H1 (cell line): Measurements from ENCODE around the gene MAPKAPK2. TPM values are rescaled to one million over a fixed set of nuclear protein-coding genes. Genes with fewer than 3 reads are reported as not detected.

ENCODE experiments used
- CTCF ChIA-PET: fragments of 300-600 bp; sonication (Branson Sonifier 250); formaldehyde crosslinking; loops from one replicate; lab custom pipeline; 2021; ENCODE audit not compliant: partially characterized antibody; lab: Charles Lee
- POLR2A ChIA-PET: fragments of 300-600 bp; sonication (Branson Sonifier 250); formaldehyde crosslinking; loops from one replicate; lab custom pipeline; 2021; ENCODE audit warnings: inconsistent platforms; ENCODE audit not compliant: partially characterized antibody; lab: Charles Lee
- DNase-seq, 2 experiments: peaks; one replicate each; pipeline versions ENCODE4 v3.0.0 to v3.0.0-alpha.2; 2010 to 2022; ENCODE audit warnings: low spot score in 2 of 2, low read depth in 1 of 2, mixed read lengths in 1 of 2
- FAIRE-seq: peaks from 2 replicates; lab custom pipeline; 2011; peaks lifted over from hg19 to GRCh38; lab: Jason Lieb, UNC
- H2AFZ ChIP-seq: 2 replicates; pipeline ENCODE4 v1.8.1; 2012; ENCODE audit warnings: low read length, inconsistent platforms
- H2AK5ac ChIP-seq: 2 replicates; pipeline ENCODE4 v1.6.1; 2013; ENCODE audit warnings: low read depth, low read length
- H2BK120ac ChIP-seq: replicated peaks from 2 replicates; pipeline ENCODE3; 2013; ENCODE audit warnings: low read depth, low read length, inconsistent platforms
- H2BK12ac ChIP-seq: 2 replicates; pipeline ENCODE4 v1.6.1; 2013; ENCODE audit warnings: low read depth, low read length
- H2BK15ac ChIP-seq: 2 replicates; pipeline ENCODE4 v1.6.1; 2013; ENCODE audit warnings: low read length
- H2BK20ac ChIP-seq: 2 replicates; pipeline ENCODE4 v1.6.1; 2013; ENCODE audit warnings: low read length
- H2BK5ac ChIP-seq: 2 replicates; pipeline ENCODE4 v1.6.1; 2013; ENCODE audit warnings: low read depth, low read length
- H3K14ac ChIP-seq: 2 replicates; pipeline ENCODE4 v1.6.1; 2013; ENCODE audit warnings: inconsistent platforms; ENCODE audit not compliant: insufficient read length
- H3K18ac ChIP-seq: 2 replicates; pipeline ENCODE4 v1.6.1; 2013; ENCODE audit warnings: low read length; ENCODE audit errors: extremely low read depth
- H3K23ac ChIP-seq: 2 replicates; pipeline ENCODE4 v1.6.1; 2013; ENCODE audit warnings: inconsistent platforms; ENCODE audit not compliant: insufficient read length
- H3K23me2 ChIP-seq: 2 replicates; pipeline ENCODE4 v1.6.1; 2013; ENCODE audit warnings: low read depth, low read length
- H3K27ac ChIP-seq: 2 replicates; pipeline ENCODE4 v1.6.1; 2011; ENCODE audit warnings: low read depth, low read length, inconsistent platforms
- H3K27me3 ChIP-seq, 4 experiments: replicated peaks in 1 of 4; 1 replicate in 1 of 4; 2 replicates in 3 of 4; pipeline versions ENCODE4 v1.6.1 to v1.8.1; 2011 to 2013; ENCODE audit warnings: low read length in 3 of 4, mild to moderate bottlenecking in 3 of 4, inconsistent platforms in 2 of 4, mixed read lengths in 2 of 4, moderate library complexity in 1 of 4; ENCODE audit not compliant: control insufficient read depth in 3 of 4, insufficient read depth in 3 of 4; ENCODE audit errors: extremely low read depth in 1 of 4
- H3K36me3 ChIP-seq, 4 experiments: 2 replicates each; pipeline versions ENCODE4 v1.6.1 to v1.8.1; 2011 to 2013; ENCODE audit warnings: mild to moderate bottlenecking in 4 of 4, low read length in 3 of 4, moderate library complexity in 2 of 4, control low read depth in 1 of 4, inconsistent platforms in 1 of 4; ENCODE audit not compliant: insufficient read depth in 4 of 4, control insufficient read depth in 2 of 4
- H3K4ac ChIP-seq: replicated peaks from 2 replicates; pipeline ENCODE3; 2013; ENCODE audit warnings: low read length, low read depth, mixed read lengths, inconsistent platforms; ENCODE audit not compliant: insufficient read length
- H3K4me1 ChIP-seq, 4 experiments: replicated peaks in 1 of 4; 1 replicate in 1 of 4; 2 replicates in 3 of 4; pipeline versions ENCODE4 v1.6.1 to v1.8.1; 2011 to 2013; ENCODE audit warnings: low read length in 3 of 4, inconsistent platforms in 2 of 4, mixed read lengths in 1 of 4; ENCODE audit not compliant: insufficient read depth in 4 of 4, control insufficient read depth in 3 of 4
- H3K4me2 ChIP-seq, 2 experiments: 2 replicates each; pipeline versions ENCODE4 v1.6.1 to v1.8.1; 2011 to 2013; ENCODE audit warnings: low read depth in 2 of 2, low read length in 2 of 2, control low read depth in 1 of 2, inconsistent platforms in 1 of 2, mild to moderate bottlenecking in 1 of 2; ENCODE audit not compliant: insufficient read depth in 1 of 2
- H3K4me3 ChIP-seq, 4 experiments: fragments of 200-600, 300-600 bp in 1 of 4; sonication (generic), shearing (Covaris generic), sonication (Bioruptor Twin) in 1 of 4; 2 replicates each; pipeline versions ENCODE4 v1.5.1 to v1.8.1; 2011 to 2016; ENCODE audit warnings: low read length in 4 of 4, low read depth in 3 of 4, control low read depth in 2 of 4, inconsistent platforms in 2 of 4, mild to moderate bottlenecking in 2 of 4, mixed read lengths in 1 of 4, moderate library complexity in 1 of 4; ENCODE audit not compliant: insufficient read depth in 2 of 4; ENCODE audit errors: extremely low read depth in 1 of 4
- H3K56ac ChIP-seq: replicated peaks from 2 replicates; pipeline ENCODE3; 2013; ENCODE audit warnings: low read depth, mild to moderate bottlenecking, mixed read lengths, low read length, inconsistent platforms; ENCODE audit not compliant: insufficient read length
- H3K79me1 ChIP-seq: 2 replicates; pipeline ENCODE4 v1.6.1; 2013; ENCODE audit warnings: low read depth, low read length, control low read depth
- H3K79me2 ChIP-seq, 2 experiments: 2 replicates each; pipeline versions ENCODE4 v1.6.1 to v1.8.1; 2012 to 2013; ENCODE audit warnings: low read length in 2 of 2, mild to moderate bottlenecking in 2 of 2, inconsistent platforms in 1 of 2; ENCODE audit not compliant: insufficient read depth in 2 of 2, control insufficient read depth in 1 of 2
- H3K9ac ChIP-seq, 4 experiments: replicated peaks in 1 of 4; 1 replicate in 1 of 4; 2 replicates in 3 of 4; pipeline versions ENCODE4 v1.6.1 to v1.8.1; 2011 to 2013; ENCODE audit warnings: low read depth in 3 of 4, low read length in 3 of 4, control low read depth in 2 of 4, mild to moderate bottlenecking in 2 of 4, moderate library complexity in 2 of 4, inconsistent platforms in 1 of 4; ENCODE audit errors: extremely low read depth in 1 of 4
- H3K9me3 ChIP-seq, 2 experiments: 2 replicates each; pipeline versions ENCODE4 v1.6.1 to v1.8.1; 2012 to 2013; ENCODE audit warnings: mild to moderate bottlenecking in 2 of 2, moderate library complexity in 2 of 2, control low read depth in 1 of 2, inconsistent platforms in 1 of 2, low read depth in 1 of 2, low read length in 1 of 2, mixed read lengths in 1 of 2; ENCODE audit not compliant: insufficient read depth in 2 of 2
- H4K20me1 ChIP-seq, 2 experiments: replicated peaks in 1 of 2; 2 replicates each; pipeline versions ENCODE3 to v1.8.1; 2011 to 2013; ENCODE audit warnings: inconsistent platforms in 2 of 2, low read length in 2 of 2, mild to moderate bottlenecking in 1 of 2; ENCODE audit not compliant: insufficient read depth in 2 of 2, control insufficient read depth in 1 of 2
- H4K5ac ChIP-seq: 2 replicates; pipeline ENCODE4 v1.6.1; 2013; ENCODE audit warnings: low read length, low read depth, mixed read lengths, inconsistent platforms; ENCODE audit not compliant: insufficient read length
- H4K8ac ChIP-seq: 2 replicates; pipeline ENCODE4 v1.8.0; 2013; ENCODE audit warnings: mild to moderate bottlenecking, moderate library complexity, low read length, inconsistent platforms; ENCODE audit not compliant: insufficient read depth; ENCODE audit errors: extremely low read depth
- H4K91ac ChIP-seq: replicated peaks from 2 replicates; pipeline ENCODE3; 2013; ENCODE audit warnings: low read length, mixed read lengths, inconsistent platforms; ENCODE audit not compliant: insufficient read length
- BCL11A ChIP-seq, 2 experiments: IDR thresholded peaks; one replicate each; pipeline ENCODE4 v1.6.1; 2011; ENCODE audit warnings: low read depth in 2 of 2, low read length in 2 of 2, mild to moderate bottlenecking in 2 of 2
- CEBPB ChIP-seq: IDR thresholded peaks from 2 replicates; pipeline ENCODE4 v1.6.1; 2012; ENCODE audit warnings: low read depth, low read length
- CHD2 ChIP-seq: IDR thresholded peaks from 2 replicates; pipeline ENCODE4 v1.6.1; 2012; ENCODE audit warnings: low read length, improper control_type of control experiment
- CREB1 ChIP-seq: IDR thresholded peaks from 2 replicates; pipeline ENCODE4 v1.6.1; 2012; ENCODE audit warnings: inconsistent platforms
- EP300 ChIP-seq, 2 experiments: IDR thresholded peaks; 1 replicate in 1 of 2; 2 replicates in 1 of 2; pipeline ENCODE4 v1.6.1; 2011 to 2012; ENCODE audit warnings: low read depth in 2 of 2, low read length in 2 of 2, mild to moderate bottlenecking in 2 of 2, borderline replicate concordance in 1 of 2, inconsistent platforms in 1 of 2, moderate library complexity in 1 of 2
- KDM1A ChIP-seq: fragments of 200-600, 300-600 bp; sonication (generic); IDR thresholded peaks from 2 replicates; pipeline ENCODE4 v1.7.1; 2016; ENCODE audit warnings: mild to moderate bottlenecking, low read length, borderline replicate concordance
- MAX ChIP-seq: IDR thresholded peaks from 2 replicates; pipeline ENCODE4 v1.6.1; 2012; ENCODE audit warnings: inconsistent platforms
- POLR2A ChIP-seq, 2 experiments: IDR thresholded peaks; 1 replicate in 1 of 2; 2 replicates in 1 of 2; pipeline ENCODE4 v1.6.1; 2011; ENCODE audit warnings: low read depth in 2 of 2, low read length in 2 of 2, mild to moderate bottlenecking in 2 of 2; ENCODE audit errors: control extremely low read depth in 1 of 2
- POLR2AphosphoS5 ChIP-seq: IDR thresholded peaks from 2 replicates; pipeline ENCODE4 v1.6.1; 2011; ENCODE audit warnings: low read depth, low read length
- RXRA ChIP-seq: IDR thresholded peaks from 2 replicates; pipeline ENCODE4 v1.6.1; 2011; ENCODE audit warnings: low read depth, mild to moderate bottlenecking, low read length, moderate library complexity; ENCODE audit not compliant: insufficient read depth
- SUZ12 ChIP-seq: fragments of 200-600 bp; sonication (generic); IDR thresholded peaks from 2 replicates; pipeline ENCODE4 v1.6.1; 2012; ENCODE audit warnings: mild to moderate bottlenecking, inconsistent platforms, low read length, moderate library complexity, mixed read lengths
- YY1 ChIP-seq: IDR thresholded peaks from 2 replicates; pipeline ENCODE4 v1.6.1; 2011; ENCODE audit warnings: low read depth, mild to moderate bottlenecking, low read length
- WGBS, 2 experiments: shearing (Covaris generic) in 1 of 2; methylation state at CpG; one replicate each; pipeline versions ENCODE4 v1.1.6 to v1.1.7; 2013 to 2015; ENCODE audit warnings: low lambda C conversion rate in 2 of 2, mixed read lengths in 2 of 2, inconsistent platforms in 1 of 2, low coverage in 1 of 2, missing lambda C conversion rate in 1 of 2; ENCODE audit not compliant: insufficient replicate concordance in 2 of 2, insufficient coverage in 1 of 2, insufficient read length in 1 of 2; ENCODE audit errors: extremely low coverage in 1 of 2, missing lambda C conversion rate in 1 of 2; 5-methylcytosine and 5-hydroxymethylcytosine counted together
- polyA plus RNA-seq, 7 experiments: library from polyadenylated mRNA; depleted of rRNA in 3 of 7; stranded (reverse) in 5 of 7; unstranded in 2 of 7; fragments of >200 nt in 5 of 7; fragments of 200-250 nt in 2 of 7; gene quantifications; 1 replicate in 5 of 7; 2 replicates in 1 of 7; 4 replicates in 1 of 7; pipeline versions ENCODE4 v1.2.1 to v1.2.3, GENCODE V29; 2011 to 2013; ENCODE audit warnings: missing spikeins in 2 of 7, mixed read lengths in 2 of 7
- total RNA-seq: library from RNA; stranded (reverse); fragmentation: NEBNext Ultra II Directional; extraction: Animal tissue kit (Norgen Biotek cat#: 25700); gene quantifications from 2 replicates; pipeline ENCODE4 v1.2.1, GENCODE V29; 2021

Gene MAPKAPK2
- total and polyA plus RNA-seq, 2 of the 8 experiments (the other 6 are each of a cell fraction or from before 2014, with no cell fraction given) = 27.5 to 44.9 TPM

DNA sequence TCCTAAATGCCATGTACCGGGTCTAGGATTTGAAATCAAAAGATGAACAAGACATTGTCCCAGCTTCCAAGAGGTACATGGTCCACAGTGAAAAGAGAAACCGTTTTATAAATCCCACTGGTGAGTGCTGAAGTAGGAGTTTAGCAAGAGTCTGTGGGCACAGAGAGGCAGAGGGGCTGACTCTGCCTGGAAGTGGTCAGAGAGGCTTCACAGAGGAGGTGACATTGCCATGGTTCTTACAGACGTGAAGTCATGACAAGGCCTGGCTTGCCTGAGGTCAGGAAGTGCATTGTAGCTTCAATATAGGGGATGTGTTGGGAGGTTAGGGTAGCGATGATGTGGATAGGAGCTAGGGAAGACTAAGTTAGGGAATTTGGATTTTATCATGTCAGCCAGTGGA lies 28.4 kb downstream of the MAPKAPK2 start:
- POLR2A ChIA-PET = no interaction called here
- DNase-seq = no peak
- Histone ChIP-seq H3K79me1 (peaks cover 11% of the 10 kb centered on the region), H4K20me1 (peaks cover 8 to 17% of the 10 kb centered on the region in 2 experiments), H2BK12ac (no peak overlapping the region), H4K8ac (no peak overlapping the region), H3K4me3 (no peak overlapping the region), H2BK15ac (no peak overlapping the region), H2BK120ac (no peak overlapping the region), H3K9ac (no peak overlapping the region), H3K27ac (no peak overlapping the region), H3K4me2 (no peak overlapping the region), H4K5ac (no peak overlapping the region), H2BK20ac (no peak overlapping the region), H3K56ac (no peak overlapping the region), H3K4ac (no peak overlapping the region), H3K36me3 (no peaks in the 10 kb centered on the region; a peak in 2 of 8 replicates), H3K23ac (no peak overlapping the region), H2BK5ac (0 out of 2 replicates have a peak overlapping the region, but pooled peaks have one; percentile 40), H2AK5ac (peak overlapping the region; percentile 18; the same call in 1 of the 2 replicates), H3K4me1 (no peaks in the 10 kb centered on the region), H3K18ac (no peak overlapping the region), H3K79me2 (peaks cover 5 to 68% of the 10 kb centered on the region in 2 experiments; a peak in 3 of 4 replicates), H3K23me2 (no peaks in the 10 kb centered on the region), H2AFZ (no peak overlapping the region), H4K91ac (no peak overlapping the region), H3K9me3 (no peaks in the 10 kb centered on the region), H3K27me3 (no peaks in the 10 kb centered on the region), H3K14ac (no peak overlapping the region)
- TF ChIP-seq MAX (no peak), CEBPB (no peak), POLR2A (IDR thresholded peaks at IDR 0.05; ENCODE audit: control extremely low read depth in 1 of 2, low read depth in 2 of 2, low read length in 2 of 2) (no peak), EP300 (IDR thresholded peaks at IDR 0.05; ENCODE audit: borderline replicate concordance in 1 of 2, low read depth in 2 of 2, low read length in 2 of 2) (no peak), SUZ12 (no peak), RXRA (no peak), YY1 (no peak), POLR2AphosphoS5 (no peak), CREB1 (no peak), BCL11A (IDR thresholded peaks at IDR 0.05; ENCODE audit: low read depth in 2 of 2, low read length in 2 of 2) (no peak), CHD2 (no peak), KDM1A (no peak)
- WGBS, 2 experiments = 88 to 100% methylated on average over 1 to 4 of the region's 4 CpGs
- CTCF ChIA-PET = interaction anchor here (1.0 to 5.7 kb wide), 9 partner anchors 12 to 198 kb away, joined by 3 to 77 read pairs (median 4); partner anchors contain the start of gene EIF2D
- no peak for FAIRE-seq
